ENCODE measurements around the gene CDH18.

CDH18 gene

GRCh38 chr5:19615661-19616060 lies 372.3 kb downstream of the CDH18 start:
- no peak for DNase-seq (ENCODE audit: low read depth in 4 of 4, low spot score in 1 of 4)

- no peak for DNase-seq (ENCODE audit: low read depth in 4 of 4, low spot score in 1 of 4)
Observed at GRCh38 chr5:19615071-19615470, 372.9 kb downstream of the CDH18 start.

- no peak for DNase-seq (ENCODE audit: low read depth in 4 of 4, low spot score in 1 of 4)
Observed at GRCh38 chr5:19608444-19609002, 379.5 kb downstream of the CDH18 start.

- no peak for DNase-seq (ENCODE audit: low read depth in 4 of 4, low spot score in 1 of 4)
Observed at GRCh38 chr5:19605846-19606407, 382.1 kb downstream of the CDH18 start.

- DNase-seq (ENCODE audit: low read depth in 4 of 4, low spot score in 1 of 4): no peak
Observed at GRCh38 chr5:19584131-19584530, 403.9 kb downstream of the CDH18 start.

- no peak for DNase-seq (ENCODE audit: low read depth in 4 of 4, low spot score in 1 of 4)
Observed at GRCh38 chr5:19577882-19578281, 410.1 kb downstream of the CDH18 start.

GRCh38 chr5:19568004-19568403 lies 420.0 kb downstream of the CDH18 start:
- no peak for DNase-seq (ENCODE audit: low read depth in 4 of 4, low spot score in 1 of 4)

- DNase-seq (ENCODE audit: low read depth in 4 of 4, low spot score in 1 of 4): no peak
Observed at GRCh38 chr5:19565466-19565865, 422.5 kb downstream of the CDH18 start.

- DNase-seq (ENCODE audit: low read depth in 4 of 4, low spot score in 1 of 4): no peak
Observed at GRCh38 chr5:19564036-19564435, 424.0 kb downstream of the CDH18 start.

- no peak for DNase-seq (ENCODE audit: low read depth in 4 of 4, low spot score in 1 of 4)
Observed at GRCh38 chr5:19555876-19556275, 432.1 kb downstream of the CDH18 start.

GRCh38 chr5:19555436-19555835 lies 432.6 kb downstream of the CDH18 start:
- DNase-seq (ENCODE audit: low read depth in 4 of 4, low spot score in 1 of 4): no peak

GRCh38 chr5:19554524-19554923 lies 433.5 kb downstream of the CDH18 start:
- no peak for DNase-seq (ENCODE audit: low read depth in 4 of 4, low spot score in 1 of 4)

GRCh38 chr5:19547640-19548039 lies 440.4 kb downstream of the CDH18 start:
- DNase-seq (ENCODE audit: low read depth in 4 of 4, low spot score in 1 of 4): no peak

- no peak for DNase-seq (ENCODE audit: low read depth in 4 of 4, low spot score in 1 of 4)
Observed at GRCh38 chr5:19546521-19546920, 441.5 kb downstream of the CDH18 start.

- DNase-seq (ENCODE audit: low read depth in 4 of 4, low spot score in 1 of 4): no peak
Observed at GRCh38 chr5:19538607-19539006, 449.4 kb downstream of the CDH18 start.

- DNase-seq (ENCODE audit: low read depth in 4 of 4, low spot score in 1 of 4): no peak
Observed at GRCh38 chr5:19536387-19536786, 451.6 kb downstream of the CDH18 start.

- no peak for DNase-seq (ENCODE audit: low read depth in 4 of 4, low spot score in 1 of 4)
Observed at GRCh38 chr5:19534751-19535150, 453.2 kb downstream of the CDH18 start.

- no peak for DNase-seq (ENCODE audit: low read depth in 4 of 4, low spot score in 1 of 4)
Observed at GRCh38 chr5:19532936-19533335, 455.1 kb downstream of the CDH18 start.

- no peak for DNase-seq (ENCODE audit: low read depth in 4 of 4, low spot score in 1 of 4)
Observed at GRCh38 chr5:19531374-19531952, 456.5 kb downstream of the CDH18 start.

GRCh38 chr5:19519448-19519847 lies 468.6 kb downstream of the CDH18 start:
- no peak for DNase-seq (ENCODE audit: low read depth in 4 of 4, low spot score in 1 of 4)

GRCh38 chr5:19498852-19499251 lies 489.1 kb downstream of the CDH18 start:
- DNase-seq (ENCODE audit: low read depth in 4 of 4, low spot score in 1 of 4): no peak

- DNase-seq (ENCODE audit: low read depth in 4 of 4, low spot score in 1 of 4): no peak
Observed at GRCh38 chr5:19497229-19497815, 490.7 kb downstream of the CDH18 start.

- DNase-seq (ENCODE audit: low read depth in 4 of 4, low spot score in 1 of 4): no peak
Observed at GRCh38 chr5:19496056-19496455, 491.9 kb downstream of the CDH18 start.

Measured in stimulated activated CD4-positive, alpha-beta T cell treated with anti-CD3 and anti-CD28 coated beads, Interleukin-1b, Interleukin-23, amount 100 ng/mL, for 24 hours (primary cell).